Embryonic facial prominence (tissue), 1 donor: ENCODE results near the gene ENOX1.

Source experiments
- DNase-seq: peaks from one replicate; pipeline ENCODE4 v3.0.0-alpha.2; 2016; ENCODE audit errors: extremely low spot score

Gene ENOX1

DNA sequence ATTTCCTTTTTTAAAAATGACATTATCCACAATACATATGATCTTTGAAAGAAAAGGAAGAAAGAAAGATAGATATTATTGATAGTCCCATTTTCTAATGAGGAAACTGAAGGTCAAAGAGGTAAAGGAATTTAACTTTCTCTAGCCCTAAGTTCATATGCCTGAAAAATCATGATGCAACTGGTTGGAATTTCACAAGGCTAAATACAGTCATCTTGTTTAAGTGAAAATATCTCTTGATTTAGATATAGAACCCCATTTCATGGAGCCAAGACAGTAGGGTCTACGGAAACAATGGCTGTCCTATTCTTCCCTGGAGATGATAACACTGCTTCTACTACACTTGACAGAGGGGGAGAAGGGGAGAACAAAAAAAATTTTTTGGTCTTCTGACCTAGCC is 397.2 kb downstream of the ENOX1 start:
- no peak for DNase-seq

DNA sequence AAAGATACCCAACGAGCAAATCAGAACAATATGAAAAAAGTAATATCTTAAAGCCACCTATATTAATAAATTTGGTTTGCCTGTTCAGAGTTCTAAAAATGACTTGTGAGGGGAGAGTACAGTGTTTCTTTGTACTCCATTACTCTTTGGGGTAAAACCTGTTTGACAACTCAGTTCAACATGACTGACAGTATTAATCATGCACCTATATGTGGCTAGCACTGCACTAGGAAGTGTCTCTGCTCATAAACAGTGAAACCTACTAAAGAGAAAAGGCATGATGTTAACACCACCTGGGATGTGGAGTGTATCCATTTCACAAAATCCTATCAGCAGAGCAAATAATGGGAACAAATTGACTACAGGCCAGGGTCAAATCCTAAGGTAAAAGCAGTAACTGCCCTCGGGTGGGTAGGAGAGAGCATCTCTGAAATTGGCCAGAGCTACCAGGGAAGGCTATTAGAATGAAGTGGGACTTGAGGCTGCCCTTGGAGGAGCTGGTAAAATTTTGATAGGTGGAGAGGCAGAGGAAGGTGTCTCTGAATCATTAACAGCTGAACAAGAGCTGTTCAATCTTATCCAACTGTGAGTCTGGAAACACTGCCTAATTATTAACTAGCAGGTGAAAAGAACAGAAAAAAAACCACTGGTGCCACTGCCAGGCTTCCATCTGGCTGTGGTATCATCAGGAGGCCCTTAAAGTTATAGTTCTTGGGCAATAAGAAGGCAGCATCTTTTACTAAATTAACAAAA is 398.3 kb downstream of the ENOX1 start:
- no peak for DNase-seq

DNA sequence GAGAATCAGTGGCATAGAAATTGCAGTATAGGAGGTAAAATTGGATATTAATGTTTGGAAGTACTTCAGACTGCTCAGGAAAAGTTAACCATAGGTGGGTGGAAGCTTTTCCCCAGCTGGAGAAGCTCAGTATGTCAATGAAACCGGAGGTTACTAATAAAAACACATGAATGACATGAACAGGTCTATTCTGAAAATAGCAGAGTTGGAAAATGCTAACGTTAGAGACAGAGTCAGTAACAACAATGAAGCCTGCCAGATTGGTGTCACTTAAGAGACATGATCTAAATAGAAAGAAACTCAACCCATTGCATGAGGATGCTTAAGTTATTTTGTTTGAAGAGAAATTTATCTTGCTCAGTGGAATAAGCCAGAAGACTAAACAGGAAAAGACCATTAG is 398.9 kb downstream of the ENOX1 start:
- DNase-seq, result no peak

DNA sequence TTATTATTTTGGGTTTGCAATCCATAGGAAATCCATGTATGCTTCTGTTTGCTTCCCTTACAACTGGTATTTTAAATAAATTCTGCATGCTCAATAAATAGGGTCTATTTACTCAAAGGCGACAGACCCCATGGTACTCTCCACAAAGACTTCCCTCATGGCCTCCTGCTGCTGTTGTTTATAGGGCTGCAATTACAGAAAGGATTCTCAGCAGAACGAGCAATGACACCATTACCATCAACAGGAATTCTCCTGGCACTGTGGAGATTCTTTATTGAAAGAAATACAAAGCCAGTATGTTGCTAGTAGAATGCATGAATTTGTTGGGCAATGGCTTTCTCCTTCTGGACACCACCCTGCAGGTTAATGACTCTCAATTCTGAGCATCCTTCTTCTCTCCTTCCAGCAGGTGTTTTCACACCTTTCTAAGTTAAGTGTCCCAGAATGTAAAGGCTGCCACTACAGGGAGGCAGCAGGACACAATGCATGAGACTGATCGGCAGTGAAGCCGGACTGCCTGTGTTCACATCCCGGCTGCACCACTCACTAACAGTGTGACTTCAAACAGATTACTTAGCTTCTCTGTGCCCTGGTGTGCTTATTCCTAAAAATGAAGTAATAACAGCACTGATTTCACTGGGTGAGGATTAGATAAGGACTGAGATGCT is 403.1 kb downstream of the ENOX1 start:
- no peak for DNase-seq

DNA sequence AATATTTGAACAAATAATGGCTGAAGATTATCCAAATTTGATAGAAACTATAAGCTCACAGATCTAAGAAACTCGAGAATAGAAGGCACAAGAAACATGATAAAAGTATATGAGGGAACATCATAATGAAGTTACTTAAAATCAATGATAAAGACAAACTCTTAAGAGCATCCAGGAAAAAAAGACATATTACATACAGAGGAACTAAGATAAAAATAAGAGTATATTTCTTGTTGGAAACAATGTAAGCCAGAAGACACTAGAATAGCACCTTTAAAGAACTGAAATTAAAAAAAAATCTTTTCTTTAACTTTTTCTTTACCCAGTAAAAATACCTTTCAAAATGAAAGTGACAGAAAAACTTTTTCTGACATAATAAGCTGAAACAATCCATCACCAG is 407.0 kb downstream of the ENOX1 start:
- DNase-seq, result no peak

DNA sequence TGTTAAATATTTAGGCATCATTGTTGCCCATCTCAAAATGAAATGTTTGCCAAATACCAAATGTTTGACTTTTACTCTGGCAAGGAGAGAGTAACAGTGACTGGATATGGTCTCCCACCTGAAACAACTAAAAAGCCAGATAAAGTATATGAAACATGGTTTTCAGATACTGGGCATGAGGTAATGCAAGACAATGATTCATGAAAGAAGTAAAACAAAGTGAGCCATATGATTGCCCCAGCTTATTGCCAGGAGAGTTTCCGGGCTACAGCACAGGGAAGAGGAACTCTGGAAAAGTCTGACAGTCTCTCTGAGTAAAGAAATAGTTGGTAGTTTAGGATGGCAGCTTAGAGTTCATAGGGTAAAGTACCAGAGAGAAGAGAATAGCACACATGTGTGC is 408.8 kb downstream of the ENOX1 start:
- no peak for DNase-seq

DNA sequence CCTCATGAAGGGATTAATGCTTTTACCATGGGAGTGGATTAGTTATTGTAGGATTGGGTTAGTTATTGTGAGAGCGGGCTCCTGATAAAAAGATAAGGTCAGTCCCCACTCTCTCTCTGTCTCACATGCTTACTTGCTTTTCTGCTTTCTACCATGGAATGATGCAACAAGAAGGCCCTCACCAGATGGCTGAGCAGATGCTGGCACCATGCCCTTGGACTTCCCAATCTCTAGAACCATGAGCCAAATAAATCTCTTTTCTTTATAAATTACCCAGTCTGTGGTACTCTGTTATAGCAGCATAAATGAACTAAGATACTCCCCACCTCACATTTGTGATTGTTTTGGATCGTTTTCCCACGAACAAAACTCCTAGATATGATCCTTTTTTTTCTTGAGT is 409.6 kb downstream of the ENOX1 start:
- no peak for DNase-seq

DNA sequence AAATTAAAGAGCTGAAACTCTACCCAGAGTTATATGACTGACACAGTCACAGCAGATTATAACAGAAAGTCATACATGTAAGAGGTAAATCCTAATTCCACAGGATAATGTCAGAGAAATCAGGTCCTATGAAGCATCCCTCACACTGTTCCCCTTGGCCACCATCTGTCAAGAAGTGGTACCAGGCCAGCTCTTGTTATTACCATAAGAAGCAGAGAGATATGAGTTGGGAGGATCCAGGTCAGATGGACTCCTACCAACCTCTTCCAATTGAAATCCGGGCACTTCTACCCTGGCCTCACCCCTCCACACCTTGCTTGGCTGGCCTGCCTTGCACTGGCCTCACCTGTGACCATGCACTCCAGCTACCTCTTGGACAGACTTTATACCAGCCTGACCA is 410.2 kb downstream of the ENOX1 start:
- DNase-seq, result no peak

DNA sequence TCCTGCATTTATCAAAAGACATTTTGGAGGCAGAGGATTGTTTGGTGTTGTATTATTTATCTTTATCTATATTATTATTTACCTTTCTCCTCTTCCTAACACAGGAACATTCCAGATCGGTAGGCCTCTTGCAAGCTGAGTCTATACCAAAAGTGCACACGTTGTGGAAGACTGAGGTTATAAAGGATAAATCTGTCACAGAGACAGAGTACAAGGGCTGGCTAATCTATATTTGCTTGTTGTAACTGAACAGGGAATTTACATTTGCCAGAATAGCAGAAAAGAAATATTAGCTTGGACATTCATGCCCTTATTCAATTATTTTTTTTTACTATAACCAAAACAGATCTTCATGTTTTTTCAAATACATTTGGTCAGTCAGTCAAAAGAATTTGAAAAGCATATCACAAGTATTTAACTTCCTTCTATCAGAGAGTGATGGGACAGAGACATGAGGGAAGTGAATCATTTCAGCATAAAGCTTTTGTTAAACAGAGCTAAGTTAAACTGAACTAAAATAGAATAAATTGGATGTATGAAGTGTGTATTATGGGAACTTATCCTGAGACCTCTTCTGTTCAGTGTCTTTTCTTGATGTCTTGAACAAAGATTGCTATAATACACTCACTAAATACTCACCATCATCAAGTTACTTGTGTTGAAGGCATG is 410.8 kb downstream of the ENOX1 start:
- DNase-seq, result no peak

DNA sequence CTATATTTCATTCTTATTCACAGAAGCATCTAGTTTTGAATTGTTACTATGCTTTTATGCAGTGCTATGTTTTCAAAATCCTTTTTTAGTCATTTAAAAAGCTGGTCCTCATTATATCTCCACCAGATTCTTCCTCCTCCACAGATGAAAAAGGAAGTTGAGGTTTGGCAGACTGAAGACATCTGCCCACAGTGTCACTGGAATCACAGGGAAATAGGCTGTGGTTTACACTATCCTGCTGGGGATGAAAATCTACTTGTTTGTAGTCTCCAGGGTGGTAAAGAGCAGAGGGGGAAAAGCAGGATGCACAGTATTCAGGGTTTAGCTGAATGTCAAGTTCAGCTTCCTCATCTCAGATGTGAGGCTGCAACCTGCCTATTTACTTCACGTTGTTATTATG is 412.2 kb downstream of the ENOX1 start:
- DNase-seq, result no peak

DNA sequence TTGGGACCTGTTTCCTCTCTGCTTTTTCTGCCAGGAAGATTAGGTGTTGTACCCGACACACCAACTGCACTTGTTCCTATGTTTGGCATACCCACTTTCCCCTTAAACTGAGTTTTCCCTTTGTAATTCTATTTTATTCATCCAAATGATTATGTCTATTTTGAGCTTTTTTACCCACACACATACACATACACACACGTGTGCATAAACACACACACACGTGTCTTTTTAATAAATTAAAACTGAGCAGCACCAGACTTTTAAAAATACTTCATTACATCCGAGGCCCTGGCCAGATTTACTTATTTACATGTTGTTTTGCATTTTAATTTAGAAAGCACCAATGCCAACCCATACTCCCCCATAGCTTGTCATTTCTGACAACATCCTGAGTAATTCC is 413.4 kb downstream of the ENOX1 start:
- DNase-seq, result no peak

DNA sequence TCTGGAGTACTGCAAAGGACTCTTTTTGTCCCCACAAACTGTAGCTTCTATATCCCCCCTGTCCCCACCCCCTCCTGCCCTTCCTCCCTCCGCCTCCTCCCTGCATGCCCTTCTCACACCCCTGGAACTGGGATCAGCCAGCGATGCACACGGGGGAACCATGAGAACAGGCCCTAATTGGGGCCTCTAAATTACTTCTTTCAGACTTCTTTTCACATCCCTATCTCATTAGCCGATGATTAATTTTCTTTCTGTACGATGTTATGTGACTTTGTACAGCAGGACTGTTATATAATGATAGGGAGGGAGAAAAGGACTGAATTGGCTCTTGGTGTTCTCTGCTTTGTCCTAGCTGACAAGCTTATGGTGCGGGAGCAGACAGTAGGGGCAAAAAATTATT is 415.9 kb downstream of the ENOX1 start:
- no peak for DNase-seq

DNA sequence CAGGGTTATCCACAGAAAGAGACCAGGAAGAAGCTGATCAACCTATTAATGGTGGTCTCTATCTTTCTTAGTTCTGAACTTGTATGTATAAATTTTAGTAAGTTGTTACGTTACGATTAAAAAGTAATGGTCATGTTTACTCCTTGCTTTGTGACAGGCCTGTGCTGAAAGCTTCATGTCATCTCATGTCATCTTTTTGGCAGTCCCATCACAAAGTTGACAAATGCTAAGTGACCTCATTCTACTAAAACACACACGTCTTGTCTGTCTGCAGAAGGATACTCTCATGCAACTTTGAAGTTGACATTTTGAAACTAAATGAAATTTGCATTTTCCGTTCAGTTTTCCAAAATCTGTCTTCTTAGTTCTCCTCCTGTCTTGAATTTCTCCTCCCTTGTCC is 417.5 kb downstream of the ENOX1 start:
- DNase-seq, result no peak

DNA sequence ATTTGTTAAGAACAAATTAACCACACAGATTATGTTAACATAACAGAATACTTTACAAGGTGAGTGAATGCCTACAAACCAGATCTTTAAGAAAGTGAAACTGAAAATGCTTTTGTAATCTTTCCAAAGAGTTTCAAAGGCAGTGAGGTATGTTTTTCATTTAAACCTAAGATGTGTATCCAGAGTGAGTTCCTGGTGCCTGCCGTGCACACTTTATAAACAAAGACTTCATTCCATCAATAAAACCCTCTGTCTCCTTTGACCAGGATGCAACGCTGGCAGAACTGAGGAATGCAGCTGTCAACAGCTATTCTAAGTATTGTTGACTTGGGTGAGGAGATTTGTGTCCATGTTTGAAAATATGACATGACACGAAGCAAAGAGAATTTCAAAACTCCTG is 418.8 kb downstream of the ENOX1 start:
- DNase-seq, result no peak

DNA sequence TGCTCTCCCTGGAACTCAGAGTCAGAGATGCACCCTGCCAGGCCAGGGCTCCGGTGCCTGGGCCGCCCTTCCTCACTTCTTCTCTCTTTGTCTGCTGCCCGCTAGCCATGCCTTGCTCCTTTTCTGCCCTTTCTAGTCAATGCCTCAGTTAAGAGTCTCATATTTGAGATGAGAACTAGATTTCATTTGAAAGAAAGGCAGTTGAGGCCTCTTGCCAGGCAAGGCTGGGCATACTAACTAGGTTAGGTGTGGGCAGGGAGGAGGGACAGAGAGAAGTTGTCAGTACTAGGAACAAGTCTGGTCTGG is 421.8 kb downstream of the ENOX1 start:
- no peak for DNase-seq

DNA sequence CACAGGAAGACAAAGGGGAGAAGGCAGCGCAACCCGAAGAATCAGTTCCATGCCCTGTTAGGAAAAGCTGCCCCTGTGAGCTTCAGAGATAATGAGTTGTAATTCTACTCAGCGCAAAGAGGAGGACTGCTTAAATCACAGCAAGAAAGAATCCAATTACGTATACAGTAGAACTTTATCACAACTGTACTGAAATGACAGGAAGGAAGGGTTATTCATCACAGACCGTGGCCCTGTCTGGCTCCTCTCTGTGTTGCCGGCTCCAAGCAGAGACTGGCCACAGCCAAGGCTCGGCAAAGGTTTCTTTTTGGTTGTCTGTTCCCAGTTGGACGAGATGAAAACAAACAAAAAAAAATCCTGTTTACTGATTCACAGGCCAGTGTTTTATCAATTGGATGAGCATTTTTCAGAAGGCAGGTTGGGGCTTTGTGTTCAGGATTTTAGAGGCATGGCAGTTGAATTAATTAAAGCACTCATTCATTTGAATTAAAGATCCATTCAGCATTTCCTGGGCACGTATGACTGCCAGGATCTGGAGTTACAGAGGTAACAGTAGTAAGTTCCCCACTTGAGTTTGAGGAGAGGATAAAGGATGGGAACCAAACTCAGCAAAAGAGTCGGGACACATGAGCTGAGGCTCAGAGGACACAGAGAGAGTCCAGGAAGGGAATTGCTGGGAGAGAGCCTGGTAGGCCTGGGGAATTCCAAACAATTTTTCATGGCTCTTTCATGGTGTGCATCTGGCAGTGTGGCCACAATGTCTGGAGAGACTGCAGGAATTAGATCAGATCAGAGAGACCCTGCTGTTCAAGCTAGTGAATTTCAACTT is 422.3 kb downstream of the ENOX1 start:
- DNase-seq, result no peak

DNA sequence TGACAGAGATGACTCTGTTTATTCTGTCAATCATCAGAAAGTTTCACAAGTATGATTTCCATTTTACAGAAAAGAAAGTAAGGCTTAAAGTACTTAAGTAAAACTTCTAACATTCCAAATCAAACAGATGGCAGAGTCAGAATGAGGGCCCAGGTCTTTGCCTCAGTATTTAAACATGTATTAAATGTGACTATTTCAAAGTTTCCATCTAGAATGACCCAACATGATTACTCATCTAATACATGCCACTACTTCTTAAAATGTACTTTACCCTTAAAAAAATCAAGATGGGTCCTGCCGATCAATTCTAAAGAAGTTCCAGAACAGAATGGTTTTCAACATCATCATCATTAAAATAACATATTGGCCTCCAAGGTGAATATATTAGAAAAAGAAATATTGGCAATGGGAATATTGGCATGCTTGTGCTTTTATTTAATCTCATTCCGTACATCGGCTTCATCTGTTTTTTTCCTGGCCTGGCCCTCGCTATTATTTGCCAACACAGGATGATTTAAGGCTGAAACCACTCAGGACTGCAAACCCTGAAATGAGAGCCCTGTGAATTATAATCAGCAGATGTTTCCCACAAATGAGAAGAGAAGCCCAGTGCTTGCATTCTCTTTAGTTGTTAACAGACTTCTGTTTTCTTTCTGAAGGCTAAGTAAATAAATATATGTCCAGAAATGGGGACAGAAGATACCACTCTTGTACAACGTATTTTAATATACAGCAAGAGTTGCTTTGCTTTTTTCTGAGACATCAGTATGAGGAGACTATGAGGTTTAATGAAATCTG is 423.4 kb downstream of the ENOX1 start:
- no peak for DNase-seq

DNA sequence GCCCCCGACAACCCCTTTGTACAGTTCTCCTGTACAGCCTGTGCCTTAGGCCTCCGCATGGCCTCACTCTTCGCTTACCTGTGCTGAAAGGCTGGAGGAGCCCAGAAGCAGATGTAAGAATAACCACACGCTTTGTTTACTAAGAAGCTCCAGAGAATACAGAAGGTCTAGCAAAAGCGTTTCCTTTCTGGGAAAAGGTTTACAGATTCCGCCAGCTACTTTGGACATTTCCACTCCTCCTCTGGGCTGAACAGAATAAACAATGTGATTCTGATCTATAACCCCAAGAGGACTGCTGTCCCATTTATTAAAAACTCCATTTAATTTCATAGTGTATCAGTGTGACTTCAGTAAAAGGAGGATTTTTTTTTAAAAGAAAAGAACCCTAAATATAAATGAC is 424.2 kb downstream of the ENOX1 start:
- no peak for DNase-seq

DNA sequence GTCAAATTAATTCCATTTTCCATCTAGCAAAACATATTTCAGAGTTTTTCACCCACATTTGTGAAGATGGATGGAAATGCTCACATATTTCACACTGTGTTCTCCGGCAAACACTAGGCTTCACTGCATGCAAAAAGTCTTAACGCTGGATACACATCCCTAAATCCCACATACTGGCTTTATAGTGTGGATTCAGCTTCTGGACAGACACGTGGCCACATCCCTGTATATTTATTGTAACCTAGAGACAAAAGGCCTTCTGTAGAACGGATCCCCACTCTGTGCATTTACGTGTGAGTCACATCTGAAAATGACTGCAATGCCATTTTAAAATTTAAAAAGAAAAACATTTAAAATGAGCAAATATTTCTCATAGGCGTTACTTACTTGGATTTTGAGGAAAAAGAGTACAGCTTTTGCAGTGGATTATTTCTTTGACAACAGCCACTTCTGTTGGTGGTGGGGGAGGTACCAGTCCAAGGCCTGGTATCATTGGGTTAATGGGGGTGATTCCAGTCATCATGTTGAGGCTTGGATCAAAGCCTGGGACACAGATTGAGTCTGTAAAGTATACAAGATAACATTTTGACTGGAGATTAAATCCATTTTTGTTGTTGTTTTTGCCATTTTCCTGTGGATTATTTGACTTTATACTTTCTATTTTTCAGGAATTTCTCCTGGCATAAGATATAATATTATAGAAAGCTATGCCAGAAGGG is 425.7 kb downstream of the ENOX1 start:
- DNase-seq, result no peak

DNA sequence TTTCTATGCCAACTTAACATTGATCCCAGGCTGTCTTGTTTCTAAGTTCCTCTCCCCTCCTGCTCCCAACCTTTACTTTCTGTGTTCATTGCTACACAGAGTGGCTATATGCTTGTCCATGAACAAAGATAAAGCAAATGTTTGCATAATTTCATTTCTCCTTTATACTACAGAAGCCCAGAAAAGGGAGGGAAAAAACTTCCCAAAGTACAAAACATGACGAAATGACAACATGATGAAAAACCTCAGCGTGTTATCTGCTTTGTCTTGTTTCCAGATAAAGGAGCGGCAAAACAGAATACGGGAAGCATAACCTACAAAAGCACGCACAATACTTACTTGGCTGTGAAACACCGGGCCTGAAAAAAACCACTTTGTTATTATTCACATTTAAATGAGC is 426.6 kb downstream of the ENOX1 start:
- no peak for DNase-seq

DNA sequence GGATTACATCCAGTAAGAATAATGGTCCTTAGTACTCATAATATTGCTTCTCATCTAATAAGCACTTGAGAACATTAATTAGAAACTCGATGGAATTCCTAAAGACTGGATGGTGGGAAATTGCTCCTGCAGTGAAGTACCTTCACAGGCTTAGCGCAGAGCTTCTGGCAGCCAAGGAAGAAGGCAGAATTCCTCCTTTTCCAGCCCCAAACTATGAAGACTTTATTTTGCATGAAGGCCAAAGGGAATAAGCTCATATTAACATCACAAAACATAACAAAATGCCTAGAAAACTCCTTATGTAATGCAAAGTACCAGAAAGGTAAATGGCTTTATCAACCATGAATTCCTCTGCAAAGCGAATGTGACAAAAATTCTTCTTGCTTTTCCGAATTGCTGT is 427.2 kb downstream of the ENOX1 start:
- DNase-seq, result no peak
